GM12878 (cell line): ENCODE data around the gene LRP5. TPM values are rescaled to one million over a fixed set of nuclear protein-coding genes. Genes with fewer than 3 reads are reported as not detected.

ENCODE experiments used
- ATAC-seq: fragments of 200-7000 bp; cut with Tn5 transposase; 3 replicates; pipeline ENCODE4 v1.9.1; 2020; ENCODE audit warnings: mild to moderate bottlenecking, moderate library complexity
- BruUV-seq: library from RNA; stranded (reverse); fragments of 400-500 nt; replicated peaks from 2 replicates; lab custom pipeline; 2021; lab: Mats Ljungman, UMichigan
- CTCF ChIA-PET: fragments of 300-600 bp; sonication (Branson Sonifier 250); formaldehyde crosslinking; extraction: SDS; loops from one replicate; lab custom pipeline; 2021; ENCODE audit warnings: inconsistent platforms; lab: Yijun Ruan, JAX
- POLR2A ChIA-PET: fragments of 350-600 bp; formaldehyde crosslinking; extraction: SDS; loops from one replicate; lab custom pipeline; 2021; ENCODE audit warnings: inconsistent platforms; lab: Charles Lee
- RAD21 ChIA-PET: fragments of 300-600 bp; sonication (Branson Sonifier 250); formaldehyde crosslinking; loops from one replicate; lab custom pipeline; 2023; ENCODE audit warnings: antibody characterized with exemption; ENCODE audit not compliant: unreplicated experiment; lab: Charles Lee
- SMC1A ChIA-PET: fragments of 300-600 bp; sonication (Branson Sonifier 250); formaldehyde crosslinking; loops from one replicate; lab custom pipeline; 2023; ENCODE audit not compliant: unreplicated experiment, uncharacterized antibody; lab: Charles Lee
- DNase-seq: peaks from one replicate; pipeline ENCODE4 v3.0.0-alpha.2; 2011; ENCODE audit warnings: low read depth, low spot score
- FAIRE-seq: peaks from 3 replicates; lab custom pipeline; 2011; peaks lifted over from hg19 to GRCh38; lab: Jason Lieb, UNC
- H2AFZ ChIP-seq: 2 replicates; pipeline ENCODE4 v1.6.0; 2011; ENCODE audit warnings: low read depth, low read length, control low read depth; ENCODE audit not compliant: control insufficient read depth
- H3K27ac ChIP-seq: 2 replicates; pipeline ENCODE4 v1.5.1; 2011; ENCODE audit warnings: control low read depth; ENCODE audit not compliant: control insufficient read depth, insufficient read depth
- H3K27me3 ChIP-seq, 2 experiments: replicated peaks in 1 of 2; 2 replicates each; pipeline versions ENCODE4 v1.6.0 to v1.6.1; 2011; ENCODE audit warnings: low read length in 1 of 2; ENCODE audit not compliant: control insufficient read depth in 2 of 2, insufficient read depth in 2 of 2
- H3K36me3 ChIP-seq, 2 experiments: 2 replicates each; pipeline ENCODE4 v1.5.1; 2011; ENCODE audit warnings: low read length in 1 of 2; ENCODE audit not compliant: control insufficient read depth in 2 of 2, insufficient read depth in 2 of 2
- H3K4me1 ChIP-seq: 2 replicates; pipeline ENCODE4 v1.6.1; 2011; ENCODE audit warnings: mild to moderate bottlenecking, low read length, moderate library complexity, mixed read lengths; ENCODE audit not compliant: control insufficient read depth, insufficient read depth
- H3K4me2 ChIP-seq: 2 replicates; pipeline ENCODE4 v1.6.0; 2011; ENCODE audit warnings: control low read depth; ENCODE audit not compliant: control insufficient read depth, insufficient read depth
- H3K4me3 ChIP-seq: fragments of 200-600 bp; sonication (generic); 2 replicates; pipeline ENCODE4 v1.5.1; 2016
- H3K79me2 ChIP-seq: 2 replicates; pipeline ENCODE4 v1.6.0; 2011; ENCODE audit warnings: low read length; ENCODE audit not compliant: control insufficient read depth, insufficient read depth
- H3K9ac ChIP-seq: 2 replicates; pipeline ENCODE4 v1.8.0; 2011; ENCODE audit warnings: low read length, control low read depth, mixed read lengths; ENCODE audit not compliant: control insufficient read depth, insufficient read depth
- H3K9me3 ChIP-seq: replicated peaks from 3 replicates; pipeline ENCODE4 v1.5.1; 2011; ENCODE audit warnings: mild to moderate bottlenecking, low read length; ENCODE audit not compliant: control insufficient read depth, insufficient read depth
- H4K20me1 ChIP-seq: 2 replicates; pipeline ENCODE4 v1.6.0; 2011; ENCODE audit not compliant: control insufficient read depth, insufficient read depth
- CBFB ChIP-seq: IDR thresholded peaks from 2 replicates; pipeline ENCODE4 v1.6.1; 2016; ENCODE audit warnings: antibody characterized with exemption, low read depth
- CHD4 ChIP-seq: fragments of 200-600 bp; sonication (generic); IDR thresholded peaks from 2 replicates; pipeline ENCODE4 v1.6.1; 2016; ENCODE audit warnings: mild to moderate bottlenecking
- MLLT1 ChIP-seq: fragments of 450-650 bp; IDR thresholded peaks from 2 replicates; pipeline ENCODE4 v1.6.1; 2016; ENCODE audit warnings: mild to moderate bottlenecking
- NR2C1 ChIP-seq: fragments of 450-650 bp; IDR thresholded peaks from 2 replicates; pipeline ENCODE4 v1.6.1; 2017; ENCODE audit warnings: antibody characterized with exemption, mild to moderate bottlenecking, moderate library complexity
- PAX8 ChIP-seq: fragments of 450-650 bp; IDR thresholded peaks from 2 replicates; pipeline ENCODE4 v1.6.1; 2017; ENCODE audit warnings: mild to moderate bottlenecking, moderate library complexity
- POLR2AphosphoS2 ChIP-seq: IDR thresholded peaks from 2 replicates; pipeline ENCODE4 v1.6.1; 2011; ENCODE audit warnings: low read depth, mild to moderate bottlenecking, low read length, improper control_type of control experiment, moderate library complexity
- RB1 ChIP-seq: fragments of 450-650 bp; formaldehyde crosslinking; IDR thresholded peaks from 2 replicates; pipeline ENCODE4 v1.6.1; 2017; ENCODE audit warnings: mild to moderate bottlenecking, borderline replicate concordance
- RCOR1 ChIP-seq: conservative IDR thresholded peaks from 2 replicates; pipeline ENCODE4 v1.6.1; 2012; ENCODE audit warnings: low read depth, low read length, improper control_type of control experiment
- SMAD1 ChIP-seq: fragments of 450-650 bp; IDR thresholded peaks from 2 replicates; pipeline ENCODE4 v1.6.1; 2018; ENCODE audit warnings: mild to moderate bottlenecking, low read depth; ENCODE audit not compliant: partially characterized antibody
- SMC3 ChIP-seq: IDR thresholded peaks from 2 replicates; pipeline ENCODE4 v1.6.1; 2011; ENCODE audit warnings: low read length, improper control_type of control experiment, borderline replicate concordance
- STAT1 ChIP-seq: fragments of 450-650 bp; conservative IDR thresholded peaks from 2 replicates; pipeline ENCODE4 v1.6.1; 2014; ENCODE audit warnings: antibody characterized with exemption, mild to moderate bottlenecking
- SUPT20H ChIP-seq: IDR thresholded peaks from 2 replicates; pipeline ENCODE4 v1.6.1; 2011; ENCODE audit warnings: low read depth, mild to moderate bottlenecking, low read length, moderate library complexity, borderline replicate concordance; ENCODE audit not compliant: control insufficient read depth
- TCF12 ChIP-seq: IDR thresholded peaks from 2 replicates; pipeline ENCODE4 v1.6.1; 2011; ENCODE audit warnings: low read depth, mild to moderate bottlenecking, low read length
- YBX1 ChIP-seq: fragments of 450-650 bp; IDR thresholded peaks from 2 replicates; pipeline ENCODE4 v1.6.1; 2016; ENCODE audit warnings: antibody characterized with exemption
- ZNF274 ChIP-seq: IDR thresholded peaks from one replicate; pipeline ENCODE4 v1.8.0; 2011; ENCODE audit not compliant: insufficient read length, insufficient read depth
- ZNF622 ChIP-seq: fragments of 450-650 bp; IDR thresholded peaks from 2 replicates; pipeline ENCODE4 v1.6.1; 2017; ENCODE audit warnings: mild to moderate bottlenecking, inconsistent platforms
- ZZZ3 ChIP-seq: IDR thresholded peaks from 2 replicates; pipeline ENCODE4 v1.6.1; 2011; ENCODE audit warnings: low read depth; ENCODE audit not compliant: control insufficient read depth, insufficient read length
- WGBS: methylation state at CpG from one replicate; pipeline ENCODE4 v1.1.6; 2016; ENCODE audit warnings: low lambda C conversion rate; ENCODE audit not compliant: insufficient replicate concordance, insufficient coverage; ENCODE audit errors: missing lambda C conversion rate; 5-methylcytosine and 5-hydroxymethylcytosine counted together
- in situ Hi-C: fragments of 300-500 bp; cut with MboI; formaldehyde crosslinking; loops from 9 replicates; pipeline ENCODE4 v1.14.3; 2018; ENCODE audit warnings: mixed read lengths
- intact Hi-C: fragments of 100-400 bp; cut with micrococcal nuclease; formaldehyde crosslinking; loops from one replicate; pipeline ENCODE4 v1.14.2; 2022; ENCODE audit not compliant: unreplicated experiment
- polyA plus RNA-seq, 11 experiments: library from polyadenylated mRNA; depleted of rRNA in 4 of 11; unstranded in 6 of 11; stranded (reverse) in 5 of 11; fragments of >200 nt; fragmentation: Nextera tagmentation in 4 of 11; fragmentation: Illumina TruSeq in 1 of 11; extraction: Ambion mirVana in 4 of 11; extraction: Trizol in 1 of 11; gene quantifications; 1 replicate in 1 of 11; 2 replicates in 10 of 11; pipeline versions ENCODE4 v1.2.1 to v1.2.3, GENCODE V29; 2011 to 2016; ENCODE audit warnings: inconsistent platforms in 2 of 11, missing spikeins in 2 of 11, low read depth in 1 of 11
- total RNA-seq, 4 experiments: library from RNA; depleted of rRNA in 3 of 4; stranded (reverse); fragments of >200 nt in 3 of 4; fragmentation: Illumina TruSeq in 1 of 4; extraction: Trizol in 1 of 4; gene quantifications; 2 replicates each; pipeline versions ENCODE4 v1.2.1 to v1.2.3, GENCODE V29; 2013 to 2021
- TF ChIP-seq, protein P1 (sequence below): fragments of 450-650 bp; IDR thresholded peaks from 2 replicates; pipeline ENCODE4 v1.6.1; 2017; ENCODE audit warnings: mild to moderate bottlenecking

LRP5 gene
- total and polyA plus RNA-seq, 10 of the 15 experiments (the other 5 are each of a cell fraction or from before 2014, with no cell fraction given): 0.37 to 34.0 (median 6.6) TPM

GRCh38 chr11:68372625-68373024 is 60.2 kb downstream of the LRP5 start (continued):
- TF ChIP-seq TCF12: no peak
- TF ChIP-seq, all 136 proteins: peak for 0

DNA sequence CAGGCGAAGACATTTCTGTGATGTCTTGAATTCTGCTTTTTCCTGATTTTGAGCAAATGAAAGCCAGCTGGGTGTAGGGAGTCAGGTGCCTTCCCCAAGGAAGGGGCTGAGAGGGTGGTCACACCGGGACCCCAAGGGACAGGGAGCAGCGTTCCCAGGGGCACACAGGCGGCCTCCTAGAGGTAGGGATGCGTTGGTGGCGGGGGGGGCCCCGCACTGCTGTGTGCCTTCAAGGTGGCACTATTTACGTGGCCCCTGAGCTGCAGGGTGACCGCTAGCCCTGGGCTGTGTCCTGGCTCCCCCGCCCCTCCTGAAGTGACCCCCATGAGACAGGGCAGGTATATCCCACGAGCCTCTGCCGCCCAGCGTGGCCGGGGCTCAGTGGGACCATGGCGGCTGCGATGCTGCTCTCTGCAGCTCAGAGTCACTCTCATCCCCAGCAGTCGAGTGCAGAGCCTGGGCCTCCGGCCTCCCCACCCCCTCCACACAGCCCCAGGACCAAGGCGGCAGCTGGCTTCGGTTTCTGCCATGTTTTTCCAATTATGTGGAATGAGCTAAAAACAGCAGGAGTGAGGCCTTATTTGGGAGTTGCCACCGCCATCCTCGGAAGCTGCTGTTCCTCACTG is 60.9 kb downstream of the LRP5 start:
- no peaks in the 10 kb centered on the region for H3K27me3 ChIP-seq
- CTCF ChIA-PET: interaction anchor here (5.2 kb wide), 1 partner anchor 76 kb away, joined by 29 read pairs; no protein-coding TSS in a partner anchor
- POLR2A ChIA-PET: interaction anchor here (0.5 kb wide), 1 partner anchor 337 kb away, joined by 7 read pairs; no protein-coding TSS in a partner anchor
- 87% methylated on average over 22 of the region's 22 CpGs for WGBS
- H3K4me3 ChIP-seq: no peak overlapping the region
- SMC1A ChIA-PET: no interaction called here
- TF ChIP-seq CHD4 (no peak), POLR2AphosphoS2 (no peak), SMC3 (no peak), STAT1 (no peak), RB1 (no peak), RCOR1 (no peak), NR2C1 (no peak), ZNF622 (no peak), YBX1 (no peak), PAX8 (no peak), MLLT1 (no peak), SMAD1 (no peak), ZNF274 (no peak), ZZZ3 (no peak), SUPT20H (no peak), CBFB (no peak)
- TF ChIP-seq, protein P1, sequence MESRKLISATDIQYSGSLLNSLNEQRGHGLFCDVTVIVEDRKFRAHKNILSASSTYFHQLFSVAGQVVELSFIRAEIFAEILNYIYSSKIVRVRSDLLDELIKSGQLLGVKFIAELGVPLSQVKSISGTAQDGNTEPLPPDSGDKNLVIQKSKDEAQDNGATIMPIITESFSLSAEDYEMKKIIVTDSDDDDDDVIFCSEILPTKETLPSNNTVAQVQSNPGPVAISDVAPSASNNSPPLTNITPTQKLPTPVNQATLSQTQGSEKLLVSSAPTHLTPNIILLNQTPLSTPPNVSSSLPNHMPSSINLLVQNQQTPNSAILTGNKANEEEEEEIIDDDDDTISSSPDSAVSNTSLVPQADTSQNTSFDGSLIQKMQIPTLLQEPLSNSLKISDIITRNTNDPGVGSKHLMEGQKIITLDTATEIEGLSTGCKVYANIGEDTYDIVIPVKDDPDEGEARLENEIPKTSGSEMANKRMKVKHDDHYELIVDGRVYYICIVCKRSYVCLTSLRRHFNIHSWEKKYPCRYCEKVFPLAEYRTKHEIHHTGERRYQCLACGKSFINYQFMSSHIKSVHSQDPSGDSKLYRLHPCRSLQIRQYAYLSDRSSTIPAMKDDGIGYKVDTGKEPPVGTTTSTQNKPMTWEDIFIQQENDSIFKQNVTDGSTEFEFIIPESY: no peak
- RAD21 ChIA-PET: no interaction called here
- no peak overlapping the region for H3K27ac ChIP-seq
- in situ Hi-C loops (no loop called here), intact Hi-C loops (no loop called here)
- peaks cover 2% of the 10 kb centered on the region for H3K79me2 ChIP-seq
- no peaks in the 10 kb centered on the region for H3K9me3 ChIP-seq
- H3K9ac ChIP-seq: no peak overlapping the region
- FAIRE-seq (no peak), DNase-seq (no peak), ATAC-seq (no peak)
- BruUV-seq: no TSS peak
- no peak overlapping the region for H3K4me2 ChIP-seq
- peaks cover 33% of the 10 kb centered on the region for H3K4me1 ChIP-seq
- peaks cover 0 to 2% of the 10 kb centered on the region in 2 experiments; a peak in 3 of 4 replicates for H3K36me3 ChIP-seq
- no peak overlapping the region for H2AFZ ChIP-seq
- H4K20me1 ChIP-seq: no peaks in the 10 kb centered on the region
